Measurements from ENCODE around the gene FAM184B.

The FAM184B gene

GRCh38 chr4:17761062-17761461 lies 20.4 kb downstream of the FAM184B start:
- TF ChIP-seq L3MBTL2 (conservative IDR thresholded peaks at IDR 0.05): no peak
- no peak for TF ChIP-seq FOXK2 (IDR thresholded peaks at IDR 0.05)
- TF ChIP-seq, protein P1, sequence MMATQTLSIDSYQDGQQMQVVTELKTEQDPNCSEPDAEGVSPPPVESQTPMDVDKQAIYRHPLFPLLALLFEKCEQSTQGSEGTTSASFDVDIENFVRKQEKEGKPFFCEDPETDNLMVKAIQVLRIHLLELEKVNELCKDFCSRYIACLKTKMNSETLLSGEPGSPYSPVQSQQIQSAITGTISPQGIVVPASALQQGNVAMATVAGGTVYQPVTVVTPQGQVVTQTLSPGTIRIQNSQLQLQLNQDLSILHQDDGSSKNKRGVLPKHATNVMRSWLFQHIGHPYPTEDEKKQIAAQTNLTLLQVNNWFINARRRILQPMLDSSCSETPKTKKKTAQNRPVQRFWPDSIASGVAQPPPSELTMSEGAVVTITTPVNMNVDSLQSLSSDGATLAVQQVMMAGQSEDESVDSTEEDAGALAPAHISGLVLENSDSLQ (IDR thresholded peaks at IDR 0.05): no peak
- TF ChIP-seq SUZ12 (IDR thresholded peaks at IDR 0.05): no peak
- no peak for TF ChIP-seq FOXM1 (IDR thresholded peaks at IDR 0.05; ENCODE audit: borderline replicate concordance)
- no peak for TF ChIP-seq ELF4 (IDR thresholded peaks at IDR 0.05)
- TF ChIP-seq CTBP1 (IDR thresholded peaks at IDR 0.05; ENCODE audit: borderline replicate concordance): no peak
- TF ChIP-seq HDGF (IDR thresholded peaks at IDR 0.05; ENCODE audit: borderline replicate concordance): no peak
- TF ChIP-seq TARDBP (IDR thresholded peaks at IDR 0.05): no peak
- TF ChIP-seq NFRKB (IDR thresholded peaks at IDR 0.05): no peak
- no peak for TF ChIP-seq SP1 (IDR thresholded peaks at IDR 0.05)
- TF ChIP-seq LEF1 (IDR thresholded peaks at IDR 0.05; ENCODE audit: borderline replicate concordance): no peak
- no peak for TF ChIP-seq ZNF384 (IDR thresholded peaks at IDR 0.05)
- no peak for TF ChIP-seq BHLHE40 (IDR thresholded peaks at IDR 0.05; ENCODE audit: borderline replicate concordance)
- TF ChIP-seq FOXA1 (IDR thresholded peaks at IDR 0.05): no peak
- TF ChIP-seq ARNT (IDR thresholded peaks at IDR 0.05): no peak
- CTCF ChIA-PET: interaction anchor here (0.5 kb wide), 1 partner anchor 526 kb away, joined by 4 read pairs; no protein-coding TSS in a partner anchor
- no peak for DNase-seq (ENCODE audit: extremely low spot score)
- POLR2A ChIA-PET: no interaction called here

DNA sequence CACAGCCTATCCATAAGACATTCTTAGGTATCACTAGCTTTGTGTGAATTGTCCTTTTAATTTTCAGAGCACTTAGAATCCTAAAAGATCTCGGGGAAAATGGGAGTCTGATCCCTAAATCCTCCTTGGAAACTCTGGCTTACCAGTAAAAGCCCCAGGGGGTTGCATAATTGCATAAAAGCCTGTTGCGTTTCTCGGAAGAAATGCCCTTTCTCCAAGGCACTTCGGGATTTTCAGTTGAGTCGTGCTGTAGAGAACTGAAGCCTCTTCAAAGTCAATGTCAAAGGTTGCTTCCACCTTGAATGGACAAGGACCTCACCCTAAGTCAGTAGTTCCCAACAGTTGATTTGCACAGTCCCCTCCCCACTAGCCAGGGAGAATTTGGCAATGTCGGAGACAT lies 20.8 kb downstream of the FAM184B start:
- TF ChIP-seq NFRKB (IDR thresholded peaks at IDR 0.05) (no peak), SUZ12 (IDR thresholded peaks at IDR 0.05) (no peak), BHLHE40 (IDR thresholded peaks at IDR 0.05; ENCODE audit: borderline replicate concordance) (no peak), FOXK2 (IDR thresholded peaks at IDR 0.05) (no peak), TARDBP (IDR thresholded peaks at IDR 0.05) (no peak), LEF1 (IDR thresholded peaks at IDR 0.05; ENCODE audit: borderline replicate concordance) (no peak)
- POLR2A ChIA-PET: no interaction called here
- no peak for DNase-seq (ENCODE audit: extremely low spot score)
- CTCF ChIA-PET: interaction anchor here (0.5 kb wide), 1 partner anchor 527 kb away, joined by 4 read pairs; no protein-coding TSS in a partner anchor

DNA sequence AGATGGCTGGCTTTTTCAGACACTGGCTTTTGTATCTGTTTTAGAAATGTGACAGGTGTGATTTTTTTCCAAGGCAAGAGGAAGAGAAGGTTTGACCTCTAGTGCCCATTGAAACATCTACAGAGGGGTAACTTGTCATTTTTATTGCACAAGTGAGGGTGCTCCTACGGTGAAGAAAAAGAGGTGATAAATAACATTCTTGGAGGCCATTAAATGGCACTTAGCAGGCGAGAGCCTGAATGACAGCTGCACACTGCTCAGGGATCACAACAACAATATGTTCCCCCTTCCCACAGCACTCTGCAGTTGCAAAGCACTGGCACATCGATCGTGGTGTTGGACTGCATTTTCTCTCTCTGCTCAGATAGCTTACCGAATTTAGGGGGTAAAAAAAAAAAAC lies 22.9 kb downstream of the FAM184B start:
- POLR2A ChIA-PET: no interaction called here
- no peak for DNase-seq (ENCODE audit: extremely low spot score)
- TF ChIP-seq ARNT (IDR thresholded peaks at IDR 0.05) (no peak), TARDBP (IDR thresholded peaks at IDR 0.05) (no peak), CTBP1 (IDR thresholded peaks at IDR 0.05; ENCODE audit: borderline replicate concordance) (no peak), FOXM1 (IDR thresholded peaks at IDR 0.05; ENCODE audit: borderline replicate concordance) (no peak), FOXA1 (IDR thresholded peaks at IDR 0.05) (no peak), ELF4 (IDR thresholded peaks at IDR 0.05) (no peak), ZNF384 (IDR thresholded peaks at IDR 0.05) (no peak)
- TF ChIP-seq, protein P1 (IDR thresholded peaks at IDR 0.05): peak; percentile 85
- CTCF ChIA-PET: interaction anchor here (0.6 kb wide), 1 partner anchor 628 kb away, joined by 3 read pairs; no protein-coding TSS in a partner anchor

DNA sequence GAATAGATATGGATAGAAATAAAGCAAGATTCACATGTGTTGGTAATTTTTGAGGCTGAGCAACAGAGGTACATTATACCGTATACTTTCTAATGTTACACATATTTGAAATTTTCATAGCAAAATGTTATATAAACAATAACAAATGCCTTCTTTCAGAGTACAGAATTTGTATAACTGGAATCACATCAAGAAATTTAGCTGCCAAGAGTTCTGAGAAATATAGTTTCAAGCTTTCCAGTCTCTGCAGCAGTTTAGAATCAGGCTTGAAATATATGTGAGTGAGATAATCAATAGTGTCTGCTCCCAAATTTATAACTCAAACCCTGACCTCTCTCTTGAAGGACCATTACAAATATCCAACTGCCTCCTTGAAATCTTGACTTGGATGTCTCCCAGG lies 23.8 kb downstream of the FAM184B start:
- TF ChIP-seq LEF1 (IDR thresholded peaks at IDR 0.05; ENCODE audit: borderline replicate concordance) (no peak), FOXK2 (IDR thresholded peaks at IDR 0.05) (no peak), BHLHE40 (IDR thresholded peaks at IDR 0.05; ENCODE audit: borderline replicate concordance) (no peak), HDGF (IDR thresholded peaks at IDR 0.05; ENCODE audit: borderline replicate concordance) (no peak), SP1 (IDR thresholded peaks at IDR 0.05) (no peak)
- ChIA-PET CTCF (no interaction called here), POLR2A (no interaction called here)
- DNase-seq (ENCODE audit: extremely low spot score): no peak

DNA sequence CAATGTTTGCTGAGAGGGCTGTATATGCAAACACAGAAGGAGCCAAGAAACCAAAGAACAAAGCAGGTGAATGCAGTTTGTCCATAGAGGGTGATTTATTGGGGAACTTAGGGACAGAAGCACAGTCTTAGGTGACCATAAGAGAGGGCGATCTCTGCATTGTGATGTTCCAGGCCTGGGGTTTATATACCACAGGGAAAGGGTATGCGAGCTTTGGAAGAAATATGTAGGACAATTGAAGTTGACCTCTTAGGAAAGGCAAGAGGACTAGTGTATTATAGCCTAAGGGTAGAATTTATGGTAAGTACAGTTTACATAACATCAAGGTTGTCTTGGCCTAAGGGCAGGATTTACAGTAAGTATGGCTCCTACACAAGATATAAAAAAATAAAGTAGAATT lies 27.8 kb downstream of the FAM184B start:
- DNase-seq (ENCODE audit: extremely low spot score): no peak
- ChIA-PET CTCF (no interaction called here), POLR2A (no interaction called here)
- TF ChIP-seq ARNT (IDR thresholded peaks at IDR 0.05) (no peak), ZNF384 (IDR thresholded peaks at IDR 0.05) (no peak), HDGF (IDR thresholded peaks at IDR 0.05; ENCODE audit: borderline replicate concordance) (no peak)

GRCh38 chr4:17740702-17741101 lies 40.7 kb downstream of the FAM184B start:
- DNase-seq (ENCODE audit: extremely low spot score): no peak
- CTCF ChIA-PET: no interaction called here
- no peak for TF ChIP-seq ZNF384 (IDR thresholded peaks at IDR 0.05)
- TF ChIP-seq BHLHE40 (IDR thresholded peaks at IDR 0.05; ENCODE audit: borderline replicate concordance): no peak
- TF ChIP-seq, protein P1 (IDR thresholded peaks at IDR 0.05): no peak
- TF ChIP-seq HDGF (IDR thresholded peaks at IDR 0.05; ENCODE audit: borderline replicate concordance): no peak
- no peak for TF ChIP-seq LEF1 (IDR thresholded peaks at IDR 0.05; ENCODE audit: borderline replicate concordance)
- TF ChIP-seq FOXA1 (IDR thresholded peaks at IDR 0.05): no peak
- TF ChIP-seq L3MBTL2 (conservative IDR thresholded peaks at IDR 0.05): no peak
- no peak for TF ChIP-seq NFRKB (IDR thresholded peaks at IDR 0.05)
- no peak for TF ChIP-seq ARNT (IDR thresholded peaks at IDR 0.05)
- no peak for TF ChIP-seq TARDBP (IDR thresholded peaks at IDR 0.05)
- no peak for TF ChIP-seq FOXM1 (IDR thresholded peaks at IDR 0.05; ENCODE audit: borderline replicate concordance)
- TF ChIP-seq CTBP1 (IDR thresholded peaks at IDR 0.05; ENCODE audit: borderline replicate concordance): no peak
- no peak for TF ChIP-seq SP1 (IDR thresholded peaks at IDR 0.05)
- no peak for TF ChIP-seq SUZ12 (IDR thresholded peaks at IDR 0.05)
- no peak for TF ChIP-seq ELF4 (IDR thresholded peaks at IDR 0.05)
- no peak for TF ChIP-seq FOXK2 (IDR thresholded peaks at IDR 0.05)
- POLR2A ChIA-PET: no interaction called here

DNA sequence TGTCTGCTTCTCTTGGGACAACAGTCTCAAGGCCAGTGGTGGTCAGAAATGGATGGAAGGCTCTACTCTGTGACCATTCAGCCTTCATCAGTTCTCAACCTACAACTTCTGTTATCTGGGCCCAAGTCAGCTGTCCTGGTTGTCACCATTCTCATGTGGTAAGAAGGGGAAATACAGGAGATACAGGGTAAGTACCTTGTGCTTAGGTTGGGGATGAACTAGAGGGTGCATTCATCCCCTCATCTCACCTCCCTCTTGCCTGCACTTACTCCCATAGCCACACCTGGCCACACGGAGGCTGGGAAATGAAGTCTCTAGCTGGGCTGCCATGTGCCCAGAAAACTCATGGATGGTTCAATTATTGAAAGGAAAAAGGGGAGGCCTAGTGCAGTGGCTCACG lies 44.9 kb downstream of the FAM184B start:
- ChIA-PET CTCF (interaction anchor here (0.5 kb wide), 1 partner anchor 9 kb away, joined by 4 read pairs; no protein-coding TSS in a partner anchor), POLR2A (no interaction called here)
- TF ChIP-seq FOXA1 (IDR thresholded peaks at IDR 0.05): no peak
- no peak for TF ChIP-seq ELF4 (IDR thresholded peaks at IDR 0.05)
- no peak for DNase-seq (ENCODE audit: extremely low spot score)

All from HEK293T (cell line).